ENCODE measurements around the gene KPNA1. TPM values are rescaled to one million over a fixed set of nuclear protein-coding genes. Genes with fewer than 3 reads are reported as not detected.
"Not testable (repeated sequence)": the region's sequence is repeated elsewhere in the genome, so short reads cannot be mapped to it uniquely, and the experiment has no call there.

Gene KPNA1
- total RNA-seq, 1 donor from 2014 or later = 59.8 TPM

GRCh38 chr3:122533480-122533879, 18.7 kb upstream of the KPNA1 start:
- DNase-seq (no peak), ATAC-seq (no peak)
- intact Hi-C loops (cut with micrococcal nuclease) = no loop called here

DNA sequence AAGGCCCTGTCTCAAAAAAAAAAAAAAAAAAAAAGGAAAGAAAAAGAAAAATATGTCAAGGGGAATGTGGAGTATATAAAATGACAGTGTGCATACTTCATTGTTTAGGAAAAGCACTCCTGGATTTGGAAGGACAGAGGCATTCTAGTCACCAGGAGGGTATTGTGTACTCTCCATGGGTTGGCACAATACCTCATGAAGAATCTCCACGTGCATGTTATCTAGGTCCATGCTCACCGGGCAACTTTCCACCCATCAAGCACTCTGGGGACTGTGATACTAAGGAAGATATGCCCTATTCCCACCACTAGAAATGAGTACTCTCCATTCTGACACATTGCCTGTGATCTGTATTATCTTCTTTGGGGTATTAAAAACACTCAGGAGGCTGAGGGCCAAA, 15.4 kb upstream of the KPNA1 start:
- ATAC-seq = no peak
- intact Hi-C loops (cut with micrococcal nuclease) = no loop called here
- no peak for DNase-seq

GRCh38 chr3:122523317-122523716, 8.6 kb upstream of the KPNA1 start:
- DNase-seq (no peak), ATAC-seq (no peak)
- intact Hi-C loops (cut with micrococcal nuclease) = no loop called here

DNA sequence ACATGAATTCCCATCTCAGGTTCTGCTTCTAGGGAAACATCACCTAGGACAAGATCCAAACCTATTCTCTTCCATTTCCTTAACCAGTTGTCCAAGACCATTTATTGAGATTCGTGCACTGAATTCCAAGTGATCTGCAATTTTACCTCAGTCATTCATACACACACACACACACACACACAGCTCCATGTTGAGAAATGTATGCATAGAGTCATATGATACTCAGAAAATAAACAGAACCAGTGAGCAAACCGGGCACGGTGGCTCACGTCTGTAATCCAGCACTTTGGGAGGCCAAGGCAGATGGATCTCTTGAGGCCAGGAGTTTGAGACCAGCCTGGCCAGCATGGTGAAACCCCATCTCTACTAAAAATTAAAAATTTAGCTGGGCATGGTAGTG, 6.1 kb upstream of the KPNA1 start:
- ATAC-seq = no peak
- intact Hi-C loops (cut with micrococcal nuclease) = no loop called here
- DNase-seq = no peak

GRCh38 chr3:122519693-122520092, 5.0 kb upstream of the KPNA1 start:
- intact Hi-C loops (cut with micrococcal nuclease) = no loop called here
- ATAC-seq = no peak
- DNase-seq = no peak

GRCh38 chr3:122516846-122517360, 2.2 kb upstream of the KPNA1 start:
- DNase-seq = no peak
- intact Hi-C loops (cut with micrococcal nuclease) = no loop called here
- no peak for ATAC-seq

GRCh38 chr3:122515870-122516269, 1.1 kb upstream of the KPNA1 start:
- DNase-seq = no peak
- intact Hi-C loops (cut with micrococcal nuclease) = no loop called here
- ATAC-seq = no peak

DNA sequence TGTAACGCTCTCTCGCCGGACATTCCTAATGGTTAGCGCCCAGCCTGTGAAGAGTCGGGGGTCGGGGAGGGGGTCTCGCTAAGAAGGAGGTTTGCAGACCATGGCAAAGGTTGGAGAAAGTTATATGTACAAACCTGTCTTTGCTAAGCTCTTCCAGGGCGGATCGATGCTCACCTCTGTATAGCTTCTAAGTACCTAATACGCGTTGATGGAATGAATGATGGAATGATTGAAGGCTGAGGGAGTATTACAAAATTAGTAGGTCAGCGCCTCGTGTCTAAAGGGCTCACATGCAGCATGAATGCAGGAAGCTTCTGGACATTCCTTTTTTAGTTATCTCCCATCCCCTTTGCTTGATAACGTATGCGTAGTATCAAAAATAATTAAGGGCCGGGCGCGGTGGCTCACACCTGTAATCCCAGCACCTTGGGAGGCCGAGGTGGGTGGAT, 305 bp upstream of the KPNA1 start:
- no peak for DNase-seq
- intact Hi-C loops (cut with micrococcal nuclease) = no loop called here
- ATAC-seq = no peak

DNA sequence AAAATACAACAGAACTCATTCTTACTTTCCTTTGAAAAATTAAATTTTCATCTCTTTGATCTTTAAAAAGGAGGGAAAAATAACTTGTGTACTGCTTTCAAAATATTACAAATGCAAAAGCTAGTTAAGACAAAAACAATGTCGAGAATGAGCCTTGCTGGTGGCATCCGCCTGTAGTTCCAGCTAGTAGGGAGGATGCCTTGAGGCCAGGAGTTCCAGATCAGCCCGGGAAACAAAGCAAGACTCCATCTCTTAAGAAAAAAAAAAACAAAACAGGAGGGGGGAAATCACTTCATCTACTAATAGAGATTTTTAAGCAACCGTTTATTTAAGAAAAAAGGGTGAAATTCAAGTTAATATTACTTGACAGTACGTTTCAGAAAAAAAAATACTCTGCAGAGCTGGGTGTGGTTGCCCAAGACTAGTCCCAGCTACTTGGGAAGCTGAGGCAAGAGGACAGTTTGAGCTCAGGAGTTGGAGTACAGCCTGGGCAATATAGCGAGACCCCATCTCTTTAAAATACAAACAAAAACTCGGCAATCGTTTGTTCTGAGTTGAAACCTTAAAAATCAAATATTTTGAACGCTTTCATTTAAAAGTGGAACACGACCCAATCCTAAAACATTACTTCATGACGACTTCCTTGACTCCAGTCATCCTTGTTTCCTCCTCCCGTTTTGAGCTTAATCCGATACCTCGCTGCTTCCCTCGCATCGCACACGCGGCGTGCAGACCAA, 1.2 kb downstream of the KPNA1 start:
- intact Hi-C loops (cut with micrococcal nuclease) = no loop called here
- DNase-seq (no peak), ATAC-seq (no peak)

DNA sequence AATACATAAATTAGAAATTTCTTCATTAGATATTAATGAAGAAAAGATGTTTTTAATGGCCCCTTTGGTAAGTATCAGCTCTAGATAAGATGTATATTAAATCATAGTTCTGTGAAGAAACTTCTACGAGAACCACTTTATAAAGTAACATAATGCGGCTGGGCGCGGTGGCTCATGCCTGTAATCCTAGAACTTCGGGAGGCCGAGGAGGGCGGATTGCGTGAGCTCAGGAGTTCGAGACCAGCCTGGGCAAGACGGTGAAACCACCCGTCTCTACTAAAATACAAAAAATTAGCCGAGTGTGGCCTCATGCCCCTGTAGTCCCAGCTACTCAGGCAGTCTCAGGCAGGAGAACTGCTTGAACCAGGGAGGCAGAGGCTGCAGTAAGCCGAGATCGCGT, 2.5 kb downstream of the KPNA1 start:
- DNase-seq = no peak
- intact Hi-C loops (cut with micrococcal nuclease) = no loop called here
- no peak for ATAC-seq

DNA sequence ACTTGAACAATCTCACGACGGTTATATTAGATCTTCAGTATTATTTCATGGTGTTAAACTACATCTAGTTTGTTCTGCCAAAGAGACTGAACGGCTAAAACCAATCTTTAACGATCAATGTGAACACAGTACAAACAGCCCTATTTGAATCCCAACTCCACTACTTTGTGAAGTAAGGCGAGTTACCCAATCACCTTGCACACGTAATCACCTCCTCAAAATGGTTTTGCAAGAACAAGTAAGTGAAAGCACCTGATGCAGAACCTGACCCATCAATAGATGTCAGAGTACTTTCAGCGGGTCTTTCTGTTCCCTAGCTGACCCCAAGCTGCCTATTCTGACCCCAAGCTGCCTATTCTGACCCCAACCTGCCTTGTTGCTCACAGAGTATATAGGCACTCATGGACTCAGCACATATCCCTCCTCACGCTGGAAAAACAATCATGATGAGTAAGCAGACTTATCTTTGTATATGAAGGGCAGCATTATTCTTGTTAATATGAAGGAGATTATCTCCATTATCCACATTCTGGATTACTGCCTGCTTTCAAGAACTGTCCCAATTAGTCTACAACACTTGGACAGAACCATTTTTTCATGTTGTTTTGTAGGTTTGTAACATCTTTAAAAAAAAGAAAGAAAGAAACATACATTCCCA, 3.7 kb downstream of the KPNA1 start:
- no peak for DNase-seq
- ATAC-seq = no peak

GRCh38 chr3:122508944-122509343, 5.8 kb downstream of the KPNA1 start:
- ATAC-seq = peak; percentile 57
- intact Hi-C loops (cut with micrococcal nuclease); DNase-seq: not testable (repeated sequence)

More for the DNA sequence above, 3.7 kb downstream of the KPNA1 start:
- intact Hi-C loops (cut with micrococcal nuclease) = no loop called here

DNA sequence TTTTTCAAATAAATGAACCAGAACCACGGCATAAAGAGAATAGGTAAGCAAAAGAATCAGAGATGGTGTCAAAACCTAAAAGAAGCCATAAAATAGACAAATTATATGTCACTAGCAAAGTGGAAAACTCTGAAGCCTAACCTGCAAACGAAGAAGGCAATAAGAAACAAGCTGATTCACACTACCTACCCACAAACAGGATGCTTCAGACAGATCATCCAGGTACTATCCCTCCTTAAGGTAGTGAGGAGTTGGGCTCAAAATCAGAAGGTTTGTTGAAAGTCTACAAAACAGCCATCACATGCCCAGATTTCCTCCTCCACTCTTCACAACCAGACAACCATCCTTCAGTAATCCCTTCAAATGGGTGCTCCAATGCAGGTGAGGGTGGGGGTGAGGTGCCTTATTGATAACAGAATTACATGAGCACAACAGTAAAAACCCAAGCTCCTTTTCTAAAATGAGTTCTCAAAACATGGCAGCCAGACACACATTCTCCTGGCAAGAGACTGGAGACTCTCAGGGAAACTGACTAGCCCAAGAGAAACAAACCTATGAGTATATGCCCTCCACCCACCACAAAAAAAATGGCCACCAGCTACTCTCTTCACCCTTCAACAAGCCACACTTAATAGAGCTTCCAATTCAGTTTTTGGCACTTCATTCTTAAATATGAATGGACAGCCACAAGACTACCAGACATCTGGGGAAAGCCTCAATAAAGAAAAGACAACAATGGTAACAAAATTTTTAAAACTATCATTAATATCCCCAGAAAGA, 6.4 kb downstream of the KPNA1 start:
- DNase-seq (no peak), ATAC-seq (no peak)
- intact Hi-C loops (cut with micrococcal nuclease) = no loop called here

DNA sequence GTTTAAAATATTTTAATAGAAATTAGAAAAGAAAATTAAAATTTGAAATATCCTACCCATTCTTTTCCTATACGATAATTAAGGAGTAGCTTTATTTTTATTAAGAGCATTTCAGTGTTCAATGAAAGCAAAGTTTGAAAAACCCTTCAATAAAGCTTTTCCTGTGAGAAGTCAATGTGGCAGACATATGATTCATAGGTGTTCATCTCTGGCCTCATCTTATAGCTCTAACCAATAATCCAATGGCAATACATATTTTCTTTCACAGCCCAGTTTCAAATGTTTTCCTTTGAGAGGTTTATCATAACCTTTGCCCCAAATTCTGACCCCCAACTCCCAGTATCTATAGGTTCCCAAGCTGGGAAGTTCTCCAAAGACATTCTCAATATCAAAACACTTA, 8.3 kb downstream of the KPNA1 start:
- ATAC-seq = no peak
- intact Hi-C loops (cut with micrococcal nuclease) = no loop called here
- DNase-seq = no peak

GRCh38 chr3:122505676-122506075, 9.1 kb downstream of the KPNA1 start:
- ATAC-seq (no peak), DNase-seq (no peak)
- intact Hi-C loops (cut with micrococcal nuclease) = no loop called here

DNA sequence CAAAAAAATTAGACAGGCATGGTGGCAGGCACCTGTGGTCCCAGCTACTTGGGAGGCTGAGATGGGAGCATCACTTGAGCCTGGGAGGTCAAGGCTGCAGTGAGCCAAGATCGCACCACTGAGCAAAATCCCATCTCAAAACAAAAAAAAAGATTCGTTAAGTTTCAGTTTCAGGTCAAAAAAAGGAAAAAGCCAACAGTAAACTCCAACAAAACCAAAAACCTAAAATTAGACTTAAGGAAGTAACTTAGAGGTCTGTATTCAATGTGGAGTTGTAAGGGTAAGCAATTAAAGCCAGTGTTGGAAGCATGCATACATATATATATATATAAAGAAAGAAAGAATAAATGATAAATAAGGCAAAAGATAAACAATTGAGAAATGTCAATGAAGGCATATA, 11.8 kb downstream of the KPNA1 start:
- intact Hi-C loops (cut with micrococcal nuclease) = no loop called here
- ATAC-seq (no peak), DNase-seq (no peak)

- intact Hi-C loops (cut with micrococcal nuclease) = no loop called here
- DNase-seq (no peak), ATAC-seq (peak; percentile 66)
These were observed 12.6 kb downstream of the KPNA1 start for GRCh38 chr3:122502139-122502538.

GRCh38 chr3:122500964-122501363, 13.8 kb downstream of the KPNA1 start:
- intact Hi-C loops (cut with micrococcal nuclease); DNase-seq; ATAC-seq: not testable (repeated sequence)

- DNase-seq = no peak
- ATAC-seq = no peak
- intact Hi-C loops (cut with micrococcal nuclease) = no loop called here
These were observed 16.6 kb downstream of the KPNA1 start for GRCh38 chr3:122498152-122498551.

GRCh38 chr3:122497425-122497824, 17.3 kb downstream of the KPNA1 start:
- intact Hi-C loops (cut with micrococcal nuclease) = no loop called here
- ATAC-seq (no peak), DNase-seq (no peak)

All from left ventricle myocardium superior (tissue), 1 donor.